ENCODE measurements around the gene EHD1. TPM values are rescaled to one million over a fixed set of nuclear protein-coding genes. Genes with fewer than 3 reads are reported as not detected.
"Not testable (repeated sequence)": the region's sequence is repeated elsewhere in the genome, so short reads cannot be mapped to it uniquely, and the experiment has no call there.

Gene EHD1
- total RNA-seq, 1 experiment from 2014 or later = 110 TPM

- ChIA-PET POLR2A (ENCODE audit: unreplicated experiment) (interaction anchor here (0.5 to 1.6 kb wide), 9 partner anchors 13 to 499 kb away, joined by 3 to 15 read pairs (median 4); partner anchors contain the start of gene SF1), CTCF (interaction anchor here (0.5 to 3.3 kb wide), 16 partner anchors 17 to 563 kb away, joined by 3 to 23 read pairs (median 4); partner anchors contain the start of genes ARL2, PPP2R5B and SNX15)
- no peaks in the 10 kb centered on the region for H3K27me3 ChIP-seq (ENCODE audit: insufficient read depth, low read depth)
- DNase-seq = no peak
- 0 out of 2 replicates have a peak, but pooled peaks cover 5% of the 10 kb centered on the region for H3K36me3 ChIP-seq (ENCODE audit: low read depth)
- peaks cover 60% of the 10 kb centered on the region; the same call in 1 of the 2 replicates for H3F3A ChIP-seq (ENCODE audit: insufficient read depth, low read depth)
- BruUV-seq (replicated peaks) = no TSS peak
- no peak overlapping the region for H3K4me3 ChIP-seq
- TF ChIP-seq CTCF (conservative IDR thresholded peaks at IDR 0.05) = no peak
- no peak for TF ChIP-seq EZH2 (IDR thresholded peaks at IDR 0.05; ENCODE audit: low read depth)
- no peaks in the 10 kb centered on the region for H4K20me1 ChIP-seq (ENCODE audit: insufficient read depth)
- H3K9me2 ChIP-seq (ENCODE audit: insufficient read depth) = no peaks in the 10 kb centered on the region
- peaks cover 18% of the 10 kb centered on the region for H3K79me2 ChIP-seq (ENCODE audit: low read depth)
- no peak overlapping the region for H2AFZ ChIP-seq
- peak overlapping the region; percentile 47 for H3K4me2 ChIP-seq
- peaks cover 68% of the 10 kb centered on the region for H3K4me1 ChIP-seq (replicated peaks; ENCODE audit: insufficient read depth)
- H3K9me3 ChIP-seq (ENCODE audit: insufficient read depth, low read depth) = no peaks in the 10 kb centered on the region
- intact Hi-C loops (cut with micrococcal nuclease; ENCODE audit: unreplicated experiment) = loop anchor here (1.0 to 5.0 kb wide), 3 partner anchors 8 to 404 kb away; partner anchors contain the start of gene SNX15
- H3K27ac ChIP-seq = no peak overlapping the region
Measured at GRCh38 chr11:64848214-64848825, 30.1 kb downstream of the EHD1 start.

- no peak overlapping the region for H3K27ac ChIP-seq
- CTCF ChIA-PET = interaction anchor here (0.6 to 3.3 kb wide), 6 partner anchors 18 to 446 kb away, joined by 9 to 23 read pairs (median 12); no protein-coding TSS in a partner anchor
Measured at GRCh38 chr11:64846998-64847666, 31.3 kb downstream of the EHD1 start.

GRCh38 chr11:64845776-64846129 lies 32.7 kb downstream of the EHD1 start:
- not testable (repeated sequence) for H3K4me2 ChIP-seq; H4K20me1 ChIP-seq (ENCODE audit: insufficient read depth); H3K36me3 ChIP-seq (ENCODE audit: low read depth); H2AFZ ChIP-seq; H3K27ac ChIP-seq; DNase-seq; H3K27me3 ChIP-seq (ENCODE audit: insufficient read depth, low read depth); H3K4me3 ChIP-seq; H3K9me3 ChIP-seq (ENCODE audit: insufficient read depth, low read depth); H3K9me2 ChIP-seq (ENCODE audit: insufficient read depth)
- intact Hi-C loops (cut with micrococcal nuclease; ENCODE audit: unreplicated experiment) = loop anchor here (2.0 to 5.0 kb wide), 4 partner anchors 167 to 407 kb away; partner anchors contain the start of genes SNX15 and TM7SF2
- BruUV-seq (replicated peaks) = TSS peak; percentile 41
- Histone ChIP-seq H3F3A (ENCODE audit: insufficient read depth, low read depth) (peaks cover 67% of the 10 kb centered on the region; the same call in 1 of the 2 replicates), H3K4me1 (replicated peaks; ENCODE audit: insufficient read depth) (peaks cover 68% of the 10 kb centered on the region), H3K79me2 (ENCODE audit: low read depth) (peaks cover 14% of the 10 kb centered on the region)
- ChIA-PET CTCF (interaction anchor here (0.6 kb wide), 2 partner anchors 52 to 265 kb away, joined by 3 to 4 read pairs; no protein-coding TSS in a partner anchor), POLR2A (ENCODE audit: unreplicated experiment) (interaction anchor here (0.7 kb wide), 1 partner anchor 267 kb away, joined by 21 read pairs; no protein-coding TSS in a partner anchor)

More at GRCh38 chr11:64846998-64847666, 31.3 kb downstream of the EHD1 start:
- no peaks in the 10 kb centered on the region for H3K27me3 ChIP-seq (ENCODE audit: insufficient read depth, low read depth)
- peak overlapping the region; percentile 13; the same call in 1 of the 2 replicates for H3K4me2 ChIP-seq
- no peaks in the 10 kb centered on the region for H3K36me3 ChIP-seq (ENCODE audit: low read depth)
- no peak overlapping the region for H2AFZ ChIP-seq
- BruUV-seq (replicated peaks) = no TSS peak
- TF ChIP-seq CTCF (conservative IDR thresholded peaks at IDR 0.05) (peak; percentile 98), EZH2 (IDR thresholded peaks at IDR 0.05; ENCODE audit: low read depth) (no peak)
- POLR2A ChIA-PET (ENCODE audit: unreplicated experiment) = interaction anchor here (0.6 kb wide), 2 partner anchors 69 to 506 kb away, joined by 4 to 5 read pairs; no protein-coding TSS in a partner anchor
- no peak overlapping the region for H3K4me3 ChIP-seq
- intact Hi-C loops (cut with micrococcal nuclease; ENCODE audit: unreplicated experiment) = loop anchor here (1.0 to 5.0 kb wide), 6 partner anchors 47 to 405 kb away; partner anchors contain the start of genes SNX15 and TM7SF2
- no peaks in the 10 kb centered on the region for H3K9me2 ChIP-seq (ENCODE audit: insufficient read depth)
- no peaks in the 10 kb centered on the region for H3K9me3 ChIP-seq (ENCODE audit: insufficient read depth, low read depth)
- H3K79me2 ChIP-seq (ENCODE audit: low read depth) = peaks cover 10% of the 10 kb centered on the region
- peaks cover 65% of the 10 kb centered on the region; the same call in 1 of the 2 replicates for H3F3A ChIP-seq (ENCODE audit: insufficient read depth, low read depth)
- H3K4me1 ChIP-seq (replicated peaks; ENCODE audit: insufficient read depth) = peaks cover 70% of the 10 kb centered on the region
- H4K20me1 ChIP-seq (ENCODE audit: insufficient read depth) = no peaks in the 10 kb centered on the region
- DNase-seq = peak; percentile 83 to 95

Data from PC-9 (cell line).